AG10803 (cell line): Measurements from ENCODE around the gene RNPEPL1.
"Not testable (repeated sequence)": the region's sequence is repeated elsewhere in the genome, so short reads cannot be mapped to it uniquely, and the experiment has no call there.

Experiments used
- DNase-seq: peaks from one replicate; pipeline ENCODE4 v3.0.0; 2010; ENCODE audit warnings: low read depth
- H3K4me3 ChIP-seq: 2 replicates; pipeline ENCODE4 v1.5.1; 2011; ENCODE audit warnings: mild to moderate bottlenecking, low read length, control low read depth
- TF ChIP-seq, protein P1 (sequence below): conservative IDR thresholded peaks from 2 replicates; pipeline ENCODE4 v1.5.1; 2011; ENCODE audit warnings: mild to moderate bottlenecking, low read length, control low read depth, inconsistent platforms

The RNPEPL1 gene

DNA sequence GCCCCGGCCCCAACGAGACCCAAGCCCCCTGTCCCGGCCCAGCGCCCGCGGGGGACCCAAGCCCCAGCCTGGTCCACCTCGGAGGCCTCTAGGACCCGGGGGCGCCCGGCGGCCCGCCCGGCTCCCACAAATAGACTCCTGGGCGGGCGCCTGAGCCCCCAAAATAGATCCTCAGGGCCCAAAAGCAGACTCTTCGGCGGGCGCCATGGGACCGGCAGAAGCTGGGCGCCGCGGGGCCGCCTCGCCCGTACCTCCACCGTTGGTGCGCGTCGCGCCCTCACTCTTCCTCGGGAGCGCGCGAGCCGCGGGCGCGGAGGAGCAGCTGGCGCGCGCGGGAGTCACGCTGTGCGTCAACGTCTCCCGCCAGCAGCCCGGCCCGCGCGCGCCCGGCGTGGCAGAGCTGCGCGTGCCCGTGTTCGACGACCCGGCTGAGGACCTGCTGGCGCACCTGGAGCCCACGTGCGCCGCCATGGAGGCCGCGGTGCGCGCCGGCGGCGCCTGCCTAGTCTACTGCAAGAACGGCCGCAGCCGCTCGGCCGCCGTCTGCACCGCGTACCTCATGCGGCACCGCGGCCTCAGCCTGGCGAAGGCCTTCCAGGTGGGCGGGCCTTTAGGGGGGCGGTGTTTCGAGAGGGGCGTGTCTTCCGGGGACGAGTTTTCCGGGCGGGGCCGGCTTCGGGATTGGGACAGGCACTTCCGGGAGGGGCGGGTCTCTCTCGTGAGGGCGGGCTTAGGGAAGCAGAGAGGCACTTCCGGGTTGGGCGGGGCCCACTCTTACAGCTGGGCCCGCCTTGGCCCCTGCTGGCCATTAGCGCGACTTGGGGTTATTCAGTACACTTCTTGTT is 7.6 kb upstream of the RNPEPL1 start:
- peak overlapping the region; percentile 65 for H3K4me3 ChIP-seq
- peak; percentile 98 for DNase-seq
- TF ChIP-seq, protein P1, sequence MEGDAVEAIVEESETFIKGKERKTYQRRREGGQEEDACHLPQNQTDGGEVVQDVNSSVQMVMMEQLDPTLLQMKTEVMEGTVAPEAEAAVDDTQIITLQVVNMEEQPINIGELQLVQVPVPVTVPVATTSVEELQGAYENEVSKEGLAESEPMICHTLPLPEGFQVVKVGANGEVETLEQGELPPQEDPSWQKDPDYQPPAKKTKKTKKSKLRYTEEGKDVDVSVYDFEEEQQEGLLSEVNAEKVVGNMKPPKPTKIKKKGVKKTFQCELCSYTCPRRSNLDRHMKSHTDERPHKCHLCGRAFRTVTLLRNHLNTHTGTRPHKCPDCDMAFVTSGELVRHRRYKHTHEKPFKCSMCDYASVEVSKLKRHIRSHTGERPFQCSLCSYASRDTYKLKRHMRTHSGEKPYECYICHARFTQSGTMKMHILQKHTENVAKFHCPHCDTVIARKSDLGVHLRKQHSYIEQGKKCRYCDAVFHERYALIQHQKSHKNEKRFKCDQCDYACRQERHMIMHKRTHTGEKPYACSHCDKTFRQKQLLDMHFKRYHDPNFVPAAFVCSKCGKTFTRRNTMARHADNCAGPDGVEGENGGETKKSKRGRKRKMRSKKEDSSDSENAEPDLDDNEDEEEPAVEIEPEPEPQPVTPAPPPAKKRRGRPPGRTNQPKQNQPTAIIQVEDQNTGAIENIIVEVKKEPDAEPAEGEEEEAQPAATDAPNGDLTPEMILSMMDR, result peak; percentile 44

DNA sequence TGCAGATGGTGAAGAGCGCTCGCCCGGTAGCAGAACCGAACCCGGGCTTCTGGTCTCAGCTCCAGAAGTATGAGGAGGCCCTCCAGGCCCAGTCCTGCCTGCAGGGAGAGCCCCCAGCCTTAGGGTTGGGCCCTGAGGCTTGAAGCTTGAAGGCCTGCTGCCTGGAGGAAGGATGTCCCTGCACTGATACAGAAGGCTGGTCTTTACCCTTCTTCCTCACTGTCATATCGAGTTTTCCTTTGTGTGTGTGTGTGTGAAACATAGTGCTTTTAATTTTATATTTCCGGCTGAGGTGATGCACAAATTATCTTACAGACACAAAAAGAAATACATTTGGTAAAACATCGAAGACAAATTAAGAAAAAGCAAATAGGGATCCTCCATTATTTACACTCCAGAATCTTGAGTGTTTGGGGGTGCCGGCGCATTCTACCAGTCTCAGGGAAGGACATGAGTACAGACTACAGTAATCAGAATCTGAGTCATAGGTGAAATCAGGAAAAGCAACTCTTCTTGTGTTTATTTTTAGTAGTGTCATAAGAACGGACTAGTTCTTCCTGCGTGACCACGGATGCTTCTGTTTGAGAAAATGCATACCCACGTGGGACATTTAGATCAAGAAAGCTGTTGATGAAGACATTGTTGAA is 6.8 kb upstream of the RNPEPL1 start:
- DNase-seq, result peak; percentile 67
- TF ChIP-seq, protein P1, result no peak
- H3K4me3 ChIP-seq, result peak overlapping the region; percentile 62

DNA sequence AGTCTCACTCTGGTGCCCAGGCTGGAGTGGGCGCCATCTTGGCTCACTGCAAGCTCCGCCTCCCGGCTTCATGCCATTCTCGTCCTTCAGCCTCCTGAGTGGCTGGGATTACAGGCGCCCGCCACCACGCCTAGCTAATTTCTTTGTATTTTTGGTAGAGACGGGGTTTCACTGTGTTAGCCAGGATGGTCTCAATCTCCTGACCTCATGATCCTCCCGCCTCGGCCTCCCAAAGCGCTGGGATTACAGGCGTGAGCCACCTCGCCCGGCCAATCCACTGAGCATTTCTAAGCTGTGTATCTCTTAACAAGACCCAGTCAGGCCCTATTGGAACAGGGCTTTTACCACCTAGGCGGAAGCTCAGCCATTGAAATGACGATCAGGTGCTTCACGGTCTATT is 5.1 kb upstream of the RNPEPL1 start:
- not testable (repeated sequence) for DNase-seq, H3K4me3 ChIP-seq

DNA sequence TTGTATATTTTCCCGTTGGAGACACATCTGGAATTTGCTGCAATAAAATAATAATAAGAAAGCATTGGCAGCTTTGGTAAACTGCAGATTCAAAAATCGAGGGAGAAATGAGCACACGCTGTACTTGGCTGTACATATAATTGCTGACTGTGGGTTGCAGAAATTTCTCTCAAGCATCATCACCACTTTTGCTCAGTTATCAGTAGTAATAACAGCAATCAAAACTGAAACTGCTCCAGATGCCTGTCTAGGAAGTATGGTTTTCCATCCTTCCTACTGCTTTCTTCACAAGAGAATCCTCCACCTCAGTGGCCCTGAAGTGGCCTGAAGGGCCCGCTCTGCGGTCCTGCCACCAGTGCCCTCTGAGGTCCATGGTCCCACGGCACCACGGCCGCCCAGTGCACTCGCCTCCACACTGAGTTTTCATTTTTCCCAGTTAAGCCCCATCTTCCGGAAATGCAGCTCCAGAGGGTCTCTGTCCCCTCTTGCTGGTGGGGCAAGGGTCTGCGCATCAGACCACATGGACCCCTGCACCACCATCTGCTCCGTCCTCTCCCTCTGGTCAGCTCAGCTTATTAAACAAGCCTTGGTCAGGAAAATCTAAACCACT is 4.2 kb upstream of the RNPEPL1 start:
- TF ChIP-seq, protein P1, result no peak
- no peak overlapping the region for H3K4me3 ChIP-seq
- DNase-seq, result no peak

DNA sequence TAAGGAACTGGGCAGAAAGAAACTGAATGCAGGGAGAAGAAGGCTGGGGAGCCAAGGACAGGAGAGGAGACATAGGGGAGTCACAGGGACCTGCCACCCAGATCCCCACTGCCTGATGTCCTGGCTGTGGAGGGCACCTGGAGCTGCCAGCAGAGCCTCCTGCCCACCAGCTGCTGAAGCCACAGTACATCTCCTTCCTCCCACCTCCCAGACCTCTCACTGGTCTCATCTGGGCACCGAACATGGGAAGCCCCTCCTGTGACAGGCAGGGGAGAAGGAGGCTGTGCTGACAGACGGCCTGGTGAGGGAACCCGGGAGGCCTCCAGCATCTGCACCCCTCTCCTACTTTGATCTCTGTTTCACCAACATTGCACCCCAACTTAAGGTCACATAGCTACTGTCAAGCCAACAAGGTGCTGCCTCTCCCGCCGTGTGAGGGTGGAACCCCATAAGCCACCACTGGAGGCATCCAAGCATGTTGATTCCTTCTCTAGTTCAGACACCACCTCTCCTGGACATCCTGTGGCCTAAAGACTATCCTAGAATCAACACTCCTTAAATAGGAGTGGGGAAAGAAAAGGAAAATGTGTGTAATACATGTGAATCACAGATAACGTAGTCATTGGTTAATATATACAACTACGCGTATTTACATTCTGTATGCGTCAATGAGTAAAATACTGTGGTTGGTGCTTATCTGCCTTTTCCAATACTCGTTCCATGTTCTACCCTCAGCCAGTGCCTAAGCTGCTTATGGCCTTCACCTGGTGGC is 3.5 kb upstream of the RNPEPL1 start:
- no peak for DNase-seq
- TF ChIP-seq, protein P1, result no peak
- H3K4me3 ChIP-seq, result no peak overlapping the region

DNA sequence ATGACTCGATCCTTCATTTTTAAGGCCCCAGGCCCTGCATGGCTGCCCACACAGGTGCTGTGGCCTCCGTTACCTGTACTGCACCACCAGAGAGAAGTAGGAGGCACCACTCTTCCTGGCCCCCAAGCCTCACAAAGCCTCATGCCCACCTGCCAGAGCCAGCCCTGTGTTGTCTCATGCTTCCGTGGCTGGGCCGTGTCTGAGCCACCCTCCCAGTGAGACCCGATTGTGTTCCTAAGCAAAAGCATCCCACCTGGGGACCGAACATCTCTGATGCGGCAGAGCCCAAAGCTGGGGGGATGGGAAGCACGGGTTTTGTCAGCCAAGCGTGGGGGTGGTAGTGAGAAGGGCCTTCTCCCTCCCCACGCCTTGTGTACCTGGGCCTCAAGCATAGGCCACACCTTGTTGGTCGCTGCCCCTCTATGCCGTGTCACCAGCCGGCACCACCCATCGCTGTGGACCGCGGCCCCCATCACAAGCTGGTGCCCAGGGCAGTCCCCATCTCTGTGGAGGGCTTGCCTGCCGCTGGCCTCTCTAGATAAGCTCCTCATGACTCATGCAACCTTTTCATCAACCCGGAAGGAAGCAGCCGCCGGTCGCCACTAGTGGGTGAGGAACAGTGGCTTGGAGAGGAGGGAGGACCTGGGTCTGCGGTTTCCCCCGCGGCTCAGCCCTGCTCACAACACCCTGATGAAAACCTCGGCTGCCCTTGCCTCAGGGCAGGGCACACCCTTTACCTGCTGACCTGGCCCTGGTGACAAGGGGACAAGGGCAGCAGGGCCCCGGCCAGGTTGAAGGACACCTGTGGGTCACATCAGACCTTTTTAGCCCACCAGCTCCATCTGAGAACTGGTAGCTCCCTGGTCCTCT is 2.7 kb upstream of the RNPEPL1 start:
- H3K4me3 ChIP-seq, result peak overlapping the region; percentile 41
- TF ChIP-seq, protein P1, result no peak
- DNase-seq, result peak; percentile 78
